HG02588 (cell line): ENCODE data around the gene DNASE1L2.
"Not testable (repeated sequence)": the region's sequence is repeated elsewhere in the genome, so short reads cannot be mapped to it uniquely, and the experiment has no call there.

Experiments
- ATAC-seq: cut with Tn5 transposase; IDR thresholded peaks from one replicate; pipeline ENCODE4 v1.9.1; 2021; ENCODE audit warnings: mild to moderate bottlenecking, moderate library complexity; ENCODE audit not compliant: unreplicated experiment

Gene DNASE1L2

DNA sequence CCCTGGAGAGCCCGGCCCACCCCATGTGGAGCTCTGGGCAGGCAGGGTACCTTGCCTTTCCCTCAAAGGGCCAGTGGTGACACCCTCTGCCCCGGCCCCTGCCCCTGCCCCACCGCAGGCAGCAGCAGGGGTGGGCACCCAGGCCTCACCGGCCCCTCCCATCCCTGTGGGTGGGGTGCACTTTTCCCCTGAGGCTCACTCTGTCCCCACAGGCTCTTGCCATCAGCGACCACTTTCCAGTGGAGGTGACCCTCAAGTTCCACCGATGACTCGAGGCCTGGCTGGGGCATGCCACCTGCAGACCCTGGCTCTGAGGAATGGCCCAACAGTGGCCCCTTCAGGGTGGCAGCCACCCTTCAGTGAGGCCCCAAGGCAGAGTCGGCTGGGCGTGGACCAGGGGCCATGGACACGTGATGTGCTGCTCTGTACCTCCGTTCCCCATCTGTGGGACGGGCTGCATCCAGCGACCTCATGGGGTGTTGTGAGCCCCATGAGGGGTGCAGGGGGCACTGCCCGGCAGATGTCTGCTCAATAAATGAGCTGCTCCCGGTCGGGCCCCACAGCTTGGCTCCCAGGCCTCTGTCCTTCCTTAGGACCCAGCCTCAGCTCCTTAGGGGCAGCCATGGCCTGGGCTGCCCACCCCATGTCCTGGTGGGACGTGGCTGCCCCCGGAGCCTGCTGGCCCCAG, 2.0 kb downstream of the DNASE1L2 start:
- no peak for ATAC-seq

DNA sequence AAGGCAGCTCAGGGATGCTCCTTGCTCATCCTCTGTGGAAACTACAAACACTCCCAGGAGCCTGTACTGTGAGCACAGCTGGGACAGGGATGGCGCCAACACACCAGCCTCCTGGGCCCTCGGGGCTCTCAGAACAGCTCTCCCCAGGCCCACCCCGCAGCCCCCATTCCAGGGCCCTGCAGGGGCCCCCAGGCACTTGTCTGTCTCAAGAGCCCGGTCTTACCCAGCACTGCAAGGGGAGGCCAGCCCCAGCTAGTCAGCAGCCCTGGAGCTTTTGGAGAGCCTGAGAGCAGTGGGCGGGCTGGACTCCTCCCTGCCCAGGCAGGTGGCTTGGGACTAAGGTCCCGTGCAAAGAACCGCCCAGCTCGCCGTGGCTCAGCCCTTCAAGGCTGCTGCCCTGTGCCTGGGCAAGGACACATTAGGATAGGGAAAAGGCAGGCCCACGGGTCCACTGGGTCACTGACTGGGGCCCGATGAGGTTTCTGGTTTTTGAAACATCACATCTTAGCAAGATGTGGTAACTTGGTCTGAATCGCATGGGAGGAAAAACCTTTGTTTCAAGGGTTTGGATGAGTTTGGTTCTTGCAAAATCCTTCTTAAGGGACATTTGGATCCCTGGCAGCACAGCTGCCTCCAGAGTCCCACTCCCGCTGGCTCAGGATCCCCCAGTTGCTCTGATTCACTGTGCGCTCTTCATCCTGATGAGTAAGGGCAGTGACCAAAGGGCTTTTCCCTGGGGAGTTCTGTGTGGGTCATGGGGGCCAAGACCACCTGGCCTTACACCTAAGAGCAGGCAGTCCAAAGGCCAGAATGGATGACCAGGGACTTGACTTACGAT, 2.8 kb downstream of the DNASE1L2 start:
- ATAC-seq = no peak

DNA sequence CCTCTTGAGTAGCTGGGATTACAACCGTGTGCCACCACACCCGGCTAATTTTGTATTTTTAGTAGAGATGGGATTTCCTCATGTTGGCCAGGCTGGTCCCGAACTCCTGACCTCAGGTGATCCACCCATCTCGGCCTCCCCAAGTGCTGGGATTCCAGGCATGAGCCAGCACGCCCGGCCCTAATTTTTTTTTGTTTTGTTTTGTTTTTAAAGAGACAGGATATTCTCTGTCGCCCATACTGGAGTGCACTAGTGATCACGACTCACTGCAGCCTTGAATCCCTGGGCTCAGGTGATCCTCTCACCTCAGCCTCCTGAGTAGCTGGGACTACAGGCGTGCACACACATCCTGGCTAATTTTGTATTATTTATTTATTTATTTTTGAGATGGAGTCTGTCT, 4.1 kb downstream of the DNASE1L2 start:
- ATAC-seq = not testable (repeated sequence)

DNA sequence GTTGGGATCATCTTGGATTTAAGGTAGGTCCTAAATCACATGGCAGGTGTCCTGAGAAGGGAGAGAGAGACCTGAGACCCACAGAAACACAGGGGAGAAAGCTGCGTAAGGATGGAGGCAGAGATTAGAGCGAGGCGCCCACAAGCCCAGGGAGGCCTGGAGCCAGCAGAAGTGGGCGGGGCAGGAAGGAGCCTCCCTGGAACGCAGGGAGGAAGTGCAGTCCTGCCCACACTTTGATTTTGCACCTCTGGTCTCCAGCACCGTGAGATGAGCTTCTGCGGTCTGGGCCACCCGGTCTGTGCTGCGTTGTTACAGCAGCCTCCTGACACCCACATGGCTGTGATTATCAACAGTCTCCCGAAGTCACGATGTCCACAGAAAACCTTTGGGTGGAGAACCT, 6.4 kb downstream of the DNASE1L2 start:
- ATAC-seq = no peak

DNA sequence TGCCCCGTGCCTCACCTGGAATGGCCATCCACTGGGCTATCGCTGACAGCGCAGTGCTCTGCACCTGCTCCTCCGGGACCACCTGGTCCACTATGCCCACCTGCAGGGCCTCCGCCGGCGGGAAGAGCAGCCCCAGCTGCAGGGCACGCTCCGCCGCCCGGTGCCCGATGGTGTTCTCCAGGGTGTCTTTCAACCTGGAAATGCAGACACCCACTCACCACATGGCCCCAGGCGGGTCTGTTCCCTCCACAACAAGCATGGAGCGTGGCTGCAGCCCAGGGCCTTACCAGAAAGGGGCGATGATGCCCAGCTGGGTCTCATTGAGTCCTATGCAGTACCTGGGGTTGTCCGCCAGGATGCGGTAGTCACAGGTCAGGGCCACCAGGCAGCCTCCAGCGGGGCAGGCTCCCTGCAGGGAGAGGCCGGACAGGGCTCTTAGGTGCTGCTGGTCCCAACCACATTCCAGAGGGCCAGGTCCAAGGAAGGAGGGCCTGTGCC, 6.8 kb downstream of the DNASE1L2 start:
- ATAC-seq = no peak

DNA sequence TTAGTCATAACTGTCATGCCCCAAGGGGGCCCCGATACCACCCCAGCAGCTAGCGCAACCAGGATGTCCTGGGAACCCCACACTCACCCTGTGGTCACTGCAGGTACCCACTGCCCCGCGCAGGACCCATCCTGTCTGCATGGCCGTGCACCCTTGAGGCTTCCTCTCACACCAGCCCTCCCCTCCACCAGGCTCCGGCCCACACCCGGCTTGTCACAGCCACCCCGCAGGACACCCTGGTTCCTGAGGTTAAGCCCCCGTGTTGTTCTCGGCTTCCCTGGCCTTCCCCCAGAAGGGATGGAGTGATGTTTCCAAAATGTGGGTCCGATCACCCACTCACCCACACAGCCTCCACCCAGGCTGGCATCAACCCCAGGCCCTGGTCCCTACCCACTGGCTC, 7.5 kb downstream of the DNASE1L2 start:
- no peak for ATAC-seq

DNA sequence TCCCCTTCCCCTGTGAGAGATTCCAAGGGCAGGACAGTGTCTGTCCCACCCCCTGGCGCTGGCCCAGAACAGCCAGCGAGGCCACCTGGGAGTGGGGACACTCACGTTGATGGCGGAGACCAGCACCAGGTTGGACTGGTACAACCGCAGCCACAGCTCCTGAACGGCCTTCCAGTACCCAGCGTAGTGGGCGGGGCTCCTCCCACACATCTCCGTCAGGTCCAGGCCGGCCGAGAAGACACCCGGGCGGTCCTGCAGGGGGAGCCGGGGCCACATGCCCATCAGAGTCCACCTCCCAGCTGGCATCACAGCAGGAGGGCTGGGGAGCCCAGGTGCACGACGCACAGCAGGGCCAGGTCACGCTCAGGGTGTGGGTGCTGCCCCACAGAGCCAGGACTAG, 8.1 kb downstream of the DNASE1L2 start:
- ATAC-seq = no peak

DNA sequence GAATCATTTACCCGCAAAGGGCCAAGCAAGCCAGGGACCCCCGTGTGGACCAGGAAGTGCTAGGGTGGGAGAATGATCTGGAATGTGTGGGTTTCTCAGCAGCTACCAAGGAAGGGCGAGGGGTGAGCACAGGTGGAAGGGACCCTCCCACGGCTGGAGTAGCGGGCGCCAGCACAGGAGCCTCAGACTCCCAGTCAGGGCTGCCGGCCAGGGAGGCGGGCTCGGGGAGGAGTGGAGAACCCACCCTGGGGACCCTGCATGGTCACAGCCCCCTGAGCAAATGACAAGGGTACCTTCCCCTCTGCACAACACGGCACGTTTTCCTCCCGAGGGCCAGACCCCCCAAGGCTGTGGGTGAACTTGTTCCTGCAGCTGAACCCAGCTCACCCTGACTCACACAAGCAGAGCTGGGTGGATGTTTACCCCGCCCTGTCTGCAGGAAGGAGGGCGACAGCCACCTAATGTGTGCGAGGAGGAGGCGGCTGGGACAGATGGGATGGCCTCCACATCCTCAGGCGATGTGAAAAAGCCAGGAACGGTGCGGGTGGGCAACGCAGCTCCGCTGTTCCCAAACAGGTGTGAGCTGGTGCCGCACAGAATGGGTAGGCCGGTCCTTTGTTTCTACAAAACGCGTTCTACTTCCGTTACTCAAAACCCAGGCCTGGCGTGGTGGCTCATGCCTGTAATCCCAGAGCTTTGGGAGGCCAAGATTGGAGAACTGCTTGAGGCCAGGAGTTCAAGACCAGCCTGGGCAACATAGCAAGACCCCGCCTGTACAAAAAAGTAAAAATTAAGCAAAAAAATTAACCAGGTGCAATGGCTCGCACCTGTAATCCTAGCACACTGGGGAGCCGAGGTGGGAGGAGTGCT, 8.9 kb downstream of the DNASE1L2 start:
- no peak for ATAC-seq

DNA sequence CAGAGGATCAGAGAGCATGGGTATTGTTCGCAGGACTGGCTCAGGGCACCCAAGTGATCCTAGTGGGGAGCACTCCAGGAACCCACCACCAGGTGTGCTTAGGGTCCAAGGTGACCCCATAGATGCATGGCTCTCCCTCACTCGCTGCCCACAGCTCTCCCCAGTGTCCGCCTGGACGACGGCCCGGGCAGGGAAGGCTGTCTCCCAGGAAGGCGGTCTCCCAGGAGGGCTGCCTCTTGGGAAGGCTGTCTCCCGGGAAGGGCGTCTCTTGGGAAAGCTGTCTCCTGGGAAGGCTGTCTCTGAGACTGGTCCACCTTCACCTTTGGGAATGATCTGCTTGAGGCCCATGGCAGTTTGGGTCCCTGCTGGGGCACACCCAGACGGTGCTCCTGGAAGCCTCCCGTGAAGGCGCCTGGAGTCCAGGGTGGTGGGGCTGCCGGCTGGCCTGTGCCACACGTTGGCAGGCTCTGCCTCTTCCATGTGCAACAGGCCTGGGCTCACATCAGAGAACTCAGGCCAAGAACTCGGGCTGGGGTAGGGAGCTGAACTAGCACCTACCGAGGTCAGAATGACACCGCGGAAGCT, 10.1 kb downstream of the DNASE1L2 start:
- ATAC-seq = no peak

DNA sequence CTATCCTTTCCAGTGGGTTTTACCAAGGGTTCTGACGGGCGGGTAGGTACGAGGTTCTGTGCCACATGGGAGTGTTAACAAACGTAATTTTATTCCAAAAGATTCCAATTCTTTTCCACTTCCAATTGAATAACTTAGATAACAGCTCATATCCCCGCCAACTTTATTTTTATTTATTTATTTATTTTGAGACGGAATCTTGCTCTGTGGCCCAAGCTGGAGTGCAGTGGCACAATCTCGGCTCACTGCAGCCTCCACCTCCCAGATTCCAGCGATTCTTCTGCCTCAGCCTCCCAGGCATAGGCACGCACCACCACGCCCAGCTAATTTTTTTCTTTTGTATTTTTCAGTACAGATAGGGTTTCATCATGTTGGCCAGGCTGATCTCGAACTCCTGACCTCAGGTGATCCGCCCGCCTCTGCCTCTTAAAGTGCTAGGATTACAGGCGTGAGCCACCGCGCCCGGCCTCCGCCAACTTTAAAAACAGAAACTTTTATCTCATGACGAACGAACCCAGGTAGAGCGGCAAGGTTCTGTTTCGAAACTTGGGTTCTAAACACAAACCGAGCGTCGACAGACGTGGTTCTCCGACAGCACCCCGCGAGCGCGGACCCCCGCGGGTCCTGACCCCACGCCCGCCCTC, 14.5 kb downstream of the DNASE1L2 start:
- no peak for ATAC-seq

DNA sequence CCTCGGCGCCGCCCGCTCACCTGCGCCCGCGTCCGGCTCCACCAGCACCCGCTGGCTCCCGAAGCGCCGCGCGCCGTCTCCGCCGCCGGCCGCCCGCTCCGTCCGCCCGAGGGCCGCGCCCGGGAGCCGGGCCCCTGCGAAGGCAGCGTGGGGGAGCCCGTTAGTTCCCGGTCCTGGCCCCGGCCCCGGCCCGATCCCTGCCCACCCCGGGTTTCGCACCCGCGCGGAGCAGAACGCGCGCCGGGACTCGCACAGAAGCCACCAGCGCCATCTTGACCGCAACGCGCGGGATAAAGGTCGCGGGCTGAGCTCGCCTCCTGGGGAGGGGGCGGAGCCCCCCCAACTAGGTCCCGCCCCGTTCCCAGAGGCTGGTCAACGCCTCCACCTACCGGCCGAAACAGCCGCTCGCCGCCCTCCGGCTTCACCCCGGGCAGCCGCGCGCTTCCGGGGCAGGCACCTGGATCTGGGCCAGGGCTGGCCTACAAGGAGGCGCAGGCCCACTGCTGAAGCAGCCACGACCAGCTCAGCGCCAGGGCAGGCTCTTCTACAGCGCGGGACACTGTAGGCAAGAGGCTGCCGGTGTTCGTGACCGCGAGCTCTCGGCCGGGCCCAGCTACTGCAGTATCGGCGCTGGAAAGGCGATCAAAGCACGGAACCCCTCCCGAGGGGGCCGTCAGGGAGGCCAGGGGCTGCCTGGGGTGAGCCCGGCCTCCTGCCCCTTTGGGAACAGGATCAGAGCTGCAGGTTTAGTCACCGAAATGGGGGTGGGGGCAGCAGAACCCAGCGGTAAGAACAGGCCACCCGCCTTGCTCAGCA, 15.3 kb downstream of the DNASE1L2 start, which contains the start of gene ECI1:
ECI1 (minus strand) TSS at position 292 of the 816 bp plus-strand sequence; CDS start at position 271, 21 bp downstream.
- ATAC-seq = peak; percentile 87

DNA sequence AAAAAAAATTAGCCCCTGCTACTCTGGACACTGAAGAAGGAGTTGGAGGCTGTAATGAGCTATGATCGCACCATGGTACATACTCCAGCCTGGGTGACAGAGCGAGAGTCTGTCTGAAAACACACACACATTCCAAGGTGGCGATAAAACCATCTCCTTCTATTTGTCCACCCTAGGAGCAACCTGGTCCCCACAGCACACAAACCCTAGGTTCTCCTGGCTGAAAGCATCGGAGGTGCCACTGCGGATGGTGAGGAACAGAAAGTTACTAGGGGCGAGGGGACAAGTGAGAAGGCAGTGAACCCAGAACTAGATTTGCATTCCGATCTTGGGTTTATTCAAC, 16.5 kb downstream of the DNASE1L2 start:
- no peak for ATAC-seq

DNA sequence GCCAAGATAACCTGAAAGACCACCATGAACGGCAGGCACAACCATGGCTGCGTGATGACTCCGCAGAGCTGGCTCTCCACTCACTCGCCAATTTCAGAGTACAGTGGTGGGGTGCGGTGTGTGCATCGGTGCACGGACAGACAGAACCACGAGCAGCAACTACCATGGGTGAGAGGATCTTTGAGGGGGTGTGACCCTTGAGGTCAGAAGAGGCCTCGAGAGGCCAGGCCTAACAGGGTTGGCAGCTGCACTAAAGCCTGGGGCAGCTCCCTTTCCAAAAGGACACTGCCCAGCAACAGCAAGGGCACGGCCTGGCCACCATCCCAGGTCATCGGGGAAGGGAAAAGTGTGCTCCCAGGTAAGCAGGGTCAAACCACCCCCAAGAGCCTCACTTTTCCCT, 17.0 kb downstream of the DNASE1L2 start:
- ATAC-seq = no peak

DNA sequence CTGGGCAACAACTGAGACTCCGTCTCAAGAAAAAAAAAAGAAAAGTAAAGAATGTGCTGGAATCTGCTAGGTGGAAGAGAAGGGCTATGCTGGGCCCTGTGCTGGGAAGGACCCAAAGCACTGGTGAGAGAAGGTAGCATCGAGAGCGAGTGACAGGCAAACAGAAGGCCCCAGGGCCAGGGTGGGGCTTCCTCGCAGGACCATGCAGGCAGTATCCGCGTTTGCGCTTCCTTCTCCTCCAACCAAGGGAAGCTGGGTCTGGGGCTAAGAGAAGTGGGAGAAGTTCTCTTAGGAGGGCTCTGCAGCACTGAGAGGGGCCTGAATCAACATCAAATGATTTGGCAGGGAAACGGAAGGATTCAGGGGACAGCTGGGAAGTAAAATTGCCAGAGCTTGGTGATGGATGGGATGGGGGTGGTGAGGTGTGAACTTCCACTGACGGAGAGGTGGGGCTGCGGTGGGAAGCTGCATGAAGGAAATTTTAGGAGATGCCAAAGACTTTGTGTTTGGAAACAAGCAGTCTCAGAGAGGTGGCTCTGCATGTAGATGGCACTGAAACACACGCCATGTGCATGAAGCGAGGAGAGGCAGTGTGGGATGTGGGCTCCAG, 20.4 kb downstream of the DNASE1L2 start:
- no peak for ATAC-seq

DNA sequence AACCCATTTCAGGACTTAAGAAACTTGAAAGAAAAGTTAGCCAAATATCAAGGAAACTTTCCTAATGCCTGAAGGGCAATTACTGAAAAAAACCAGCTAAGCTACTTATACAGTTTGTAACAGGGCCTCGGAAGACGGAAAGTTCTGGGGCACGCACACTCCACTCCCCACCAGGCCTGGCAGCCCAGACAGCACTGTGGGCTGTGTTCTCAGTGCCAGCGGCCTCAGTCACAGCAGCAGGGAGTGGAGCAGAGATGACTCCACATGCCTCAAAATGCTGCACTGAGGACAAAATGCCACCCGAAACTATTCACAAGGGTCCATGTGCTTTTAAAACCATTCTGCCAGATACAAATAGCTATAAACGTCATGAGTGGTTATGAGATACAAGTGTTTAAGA, 21.5 kb downstream of the DNASE1L2 start:
- no peak for ATAC-seq

DNA sequence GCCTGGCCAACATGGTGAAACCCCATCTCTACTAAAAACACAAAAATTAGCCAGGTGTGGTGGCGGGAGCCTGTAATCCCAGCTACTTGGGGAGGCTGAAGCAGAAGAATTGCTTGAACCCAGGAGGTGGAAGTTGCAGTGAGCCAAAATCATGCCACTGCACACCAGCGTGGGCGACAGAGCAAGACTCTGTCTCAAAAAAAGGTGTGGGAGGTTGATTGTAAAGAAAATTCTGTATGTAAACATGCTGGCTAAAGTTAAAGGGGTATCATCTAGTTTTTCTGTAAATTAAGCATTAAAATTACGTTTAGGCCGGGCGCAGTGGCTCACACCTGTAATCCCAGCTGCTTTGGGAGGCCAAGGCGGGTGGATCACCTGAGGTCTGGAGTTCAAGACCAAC, 22.3 kb downstream of the DNASE1L2 start:
- not testable (repeated sequence) for ATAC-seq

DNA sequence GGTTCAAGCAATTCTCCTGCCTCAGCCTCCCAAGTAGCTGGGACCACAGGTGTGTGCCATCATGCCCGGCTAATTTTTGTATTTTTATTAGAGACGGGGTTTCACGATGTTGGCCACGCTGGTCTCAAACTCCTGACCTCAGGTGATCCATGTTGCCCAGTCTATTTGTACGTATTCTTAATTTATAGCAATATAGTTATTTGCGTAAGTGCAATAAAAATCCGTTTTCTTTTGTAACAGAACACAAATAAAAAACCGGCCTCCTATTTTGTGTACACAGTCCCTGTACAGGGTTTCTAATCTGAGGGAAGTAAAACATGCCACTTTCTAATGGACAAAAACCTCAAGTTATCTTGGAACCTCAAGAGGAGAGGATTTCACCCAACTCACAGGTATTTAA, 24.0 kb downstream of the DNASE1L2 start:
- ATAC-seq = no peak

DNA sequence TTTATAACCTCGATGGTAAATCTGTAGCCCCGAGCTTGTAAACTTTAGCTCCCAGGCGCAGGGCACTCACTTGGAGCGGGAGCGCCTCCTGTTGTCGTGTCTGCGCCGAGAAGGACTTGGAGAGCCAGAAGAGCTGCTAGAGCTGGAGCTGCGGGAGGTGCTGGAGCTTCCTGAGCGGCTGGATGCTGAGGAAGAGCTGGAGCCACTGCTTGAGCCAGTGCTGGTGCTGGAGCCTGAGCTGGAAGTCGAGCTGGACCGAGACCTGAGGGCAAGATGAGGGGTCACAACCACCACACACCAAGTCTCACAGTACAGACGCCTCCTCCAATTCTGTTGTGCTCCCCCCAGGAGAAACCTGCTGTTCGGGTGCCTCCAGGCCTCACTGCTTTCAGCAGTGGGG, 26.8 kb downstream of the DNASE1L2 start:
- not testable (repeated sequence) for ATAC-seq

DNA sequence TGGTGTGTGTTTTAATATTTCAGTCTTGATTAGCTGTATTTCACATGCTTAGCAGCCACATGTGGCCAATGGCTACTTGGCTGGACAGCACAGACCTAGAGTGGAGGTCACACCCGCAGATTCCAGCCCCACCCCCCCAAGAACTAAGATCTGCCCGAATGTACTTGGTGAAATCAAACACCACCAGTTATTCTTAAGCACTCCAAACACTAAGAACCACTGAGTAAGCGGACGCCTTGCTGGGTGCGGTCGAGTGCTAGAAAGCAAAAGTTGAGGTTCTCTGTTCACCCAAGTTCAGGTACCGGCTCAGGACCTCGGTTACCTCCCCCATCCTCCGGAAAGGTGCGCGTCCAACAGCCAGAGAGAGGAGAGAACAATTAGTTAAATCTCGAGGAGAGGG, 30.6 kb downstream of the DNASE1L2 start:
- ATAC-seq = not testable (repeated sequence)
